HepG2 (cell line): ENCODE results near the gene SDR39U1. TPM values are rescaled to one million over a fixed set of nuclear protein-coding genes. Genes with fewer than 3 reads are reported as not detected.

Source experiments
- ATAC-seq: fragments of 200-7000 bp; cut with Tn5 transposase; 3 replicates; pipeline ENCODE4 v1.9.1; 2020; ENCODE audit warnings: mild to moderate bottlenecking, moderate library complexity
- BruUV-seq: library from RNA; stranded (reverse); fragments of 400-500 nt; replicated peaks from 2 replicates; lab custom pipeline; 2021; lab: Mats Ljungman, UMichigan
- CTCF ChIA-PET: fragments of 300-600 bp; formaldehyde crosslinking; extraction: SDS; loops from one replicate; lab custom pipeline; 2021; ENCODE audit warnings: low total read pairs, inconsistent platforms, low intra/inter-chr PET ratio; lab: Yijun Ruan, JAX
- POLR2A ChIA-PET: fragments of 350-600 bp; sonication (Branson Sonifier 250); formaldehyde crosslinking; loops from one replicate; lab custom pipeline; 2020; ENCODE audit warnings: antibody characterized with exemption, inconsistent platforms; lab: Yijun Ruan, JAX
- DNase-seq: peaks from one replicate; pipeline ENCODE4 v3.0.0-alpha.2; 2015; ENCODE audit warnings: low spot score
- FAIRE-seq: peaks from 3 replicates; lab custom pipeline; 2011; peaks lifted over from hg19 to GRCh38; lab: Jason Lieb, UNC
- H2AFZ ChIP-seq: one replicate; pipeline ENCODE4 v1.6.1; 2011; ENCODE audit warnings: low read length, inconsistent platforms
- H3K27ac ChIP-seq: fragments of 300-600 bp; 3 replicates; pipeline ENCODE4 v1.8.0; 2011; ENCODE audit warnings: mixed run types, mild to moderate bottlenecking, mixed read lengths, low read length, inconsistent platforms; ENCODE audit not compliant: insufficient read depth; ENCODE audit errors: extremely low read length
- H3K27me3 ChIP-seq, 2 experiments: fragments of 200-600 bp in 1 of 2; 2 replicates in 1 of 2; 3 replicates in 1 of 2; pipeline versions ENCODE4 v1.6.0 to v1.8.0; 2011; ENCODE audit warnings: low read length in 2 of 2, mild to moderate bottlenecking in 2 of 2, moderate library complexity in 2 of 2, inconsistent platforms in 1 of 2; ENCODE audit not compliant: insufficient read depth in 2 of 2, control insufficient read depth in 1 of 2
- H3K36me3 ChIP-seq, 2 experiments: fragments of 200-600 bp in 1 of 2; replicated peaks in 1 of 2; 2 replicates in 1 of 2; 3 replicates in 1 of 2; pipeline versions ENCODE4 v1.5.1 to v1.8.0; 2011; ENCODE audit warnings: low read length in 2 of 2, inconsistent platforms in 1 of 2; ENCODE audit not compliant: insufficient read depth in 2 of 2, control insufficient read depth in 1 of 2
- H3K4me1 ChIP-seq: 2 replicates; pipeline ENCODE4 v1.5.1; 2012; ENCODE audit warnings: low read length, inconsistent platforms; ENCODE audit not compliant: insufficient read depth
- H3K4me2 ChIP-seq: 2 replicates; pipeline ENCODE4 v1.6.0; 2011; ENCODE audit warnings: low read depth, low read length, inconsistent platforms
- H3K4me3 ChIP-seq, 3 experiments: fragments of 200-600 bp in 1 of 3; sonication (generic), shearing (Covaris generic) in 1 of 3; replicated peaks in 1 of 3; 2 replicates each; pipeline ENCODE4 v1.5.1; 2011 to 2016; ENCODE audit warnings: low read length in 3 of 3, inconsistent platforms in 2 of 3, low read depth in 2 of 3, mild to moderate bottlenecking in 2 of 3, control low read depth in 1 of 3, mixed read lengths in 1 of 3; ENCODE audit not compliant: insufficient read depth in 1 of 3
- H3K79me2 ChIP-seq: one replicate; pipeline ENCODE4 v1.6.1; 2011; ENCODE audit warnings: low read length, inconsistent platforms; ENCODE audit not compliant: insufficient read depth
- H3K9ac ChIP-seq: 2 replicates; pipeline ENCODE4 v1.6.0; 2011; ENCODE audit warnings: mild to moderate bottlenecking, low read depth, low read length, inconsistent platforms; ENCODE audit not compliant: insufficient read depth
- H3K9me3 ChIP-seq: 2 replicates; pipeline ENCODE4 v1.5.1; 2012; ENCODE audit warnings: mild to moderate bottlenecking, low read length
- H4K20me1 ChIP-seq: 2 replicates; pipeline ENCODE4 v1.6.0; 2011; ENCODE audit warnings: inconsistent platforms, mild to moderate bottlenecking, low read length, moderate library complexity; ENCODE audit not compliant: insufficient read depth
- MTF2 ChIP-seq: sonication (generic); formaldehyde crosslinking; IDR thresholded peaks from 2 replicates; pipeline ENCODE4 v1.5.0; 2020; ENCODE audit warnings: missing genetic modification reagents, borderline replicate concordance
- NR2C2 ChIP-seq: sonication (generic); formaldehyde crosslinking; IDR thresholded peaks from 2 replicates; pipeline ENCODE4 v1.4.0; 2020; ENCODE audit warnings: missing genetic modification reagents, mild to moderate bottlenecking, moderate library complexity, borderline replicate concordance
- POGZ ChIP-seq: sonication (generic); formaldehyde crosslinking; IDR thresholded peaks from 2 replicates; pipeline ENCODE4 v1.4.0; 2020; ENCODE audit warnings: mild to moderate bottlenecking, missing genetic modification reagents
- TAF15 ChIP-seq: fragments of 200-400 bp; formaldehyde crosslinking; IDR thresholded peaks from one replicate; pipeline ENCODE4 v1.6.1; 2018; ENCODE audit warnings: mild to moderate bottlenecking, low read depth, low read length; ENCODE audit not compliant: poor library complexity, severe bottlenecking
- ZNF136 ChIP-seq: sonication (generic); formaldehyde crosslinking; IDR thresholded peaks from 2 replicates; pipeline ENCODE4 v1.8.1; 2022; ENCODE audit warnings: low read depth, mild to moderate bottlenecking, moderate library complexity, missing genetic modification reagents
- ZNF296 ChIP-seq: sonication (generic); formaldehyde crosslinking; conservative IDR thresholded peaks from 2 replicates; pipeline ENCODE4 v1.5.0; 2020; ENCODE audit warnings: mild to moderate bottlenecking, missing genetic modification reagents
- ZNF326 ChIP-seq: sonication (generic); formaldehyde crosslinking; IDR thresholded peaks from 2 replicates; pipeline ENCODE4 v1.4.0; 2020; ENCODE audit warnings: missing genetic modification reagents, borderline replicate concordance
- ZNF354B ChIP-seq: sonication (generic); formaldehyde crosslinking; IDR thresholded peaks from 2 replicates; pipeline ENCODE4 v1.8.0; 2022; ENCODE audit warnings: mild to moderate bottlenecking, missing genetic modification reagents
- ZNF382 ChIP-seq: sonication (generic); formaldehyde crosslinking; IDR thresholded peaks from 2 replicates; pipeline ENCODE4 v1.5.0; 2020; ENCODE audit warnings: missing genetic modification reagents, mild to moderate bottlenecking, borderline replicate concordance
- ZNF563 ChIP-seq: sonication (generic); formaldehyde crosslinking; IDR thresholded peaks from 2 replicates; pipeline ENCODE4 v1.8.0; 2022; ENCODE audit warnings: mild to moderate bottlenecking, moderate library complexity, missing genetic modification reagents
- ZNF781 ChIP-seq: sonication (generic); formaldehyde crosslinking; IDR thresholded peaks from 2 replicates; pipeline ENCODE4 v1.5.1; 2020; ENCODE audit warnings: borderline replicate concordance, mild to moderate bottlenecking, missing genetic modification reagents; ENCODE audit errors: not compliant biosample characterization
- WGBS: methylation state at CpG from one replicate; pipeline ENCODE4 v1.1.6; 2017; ENCODE audit warnings: low lambda C conversion rate; 5-methylcytosine and 5-hydroxymethylcytosine counted together
- in situ Hi-C: cut with HindIII; loops from 2 replicates; pipeline ENCODE4 v1.10.0; 2017; ENCODE audit warnings: low pct_unique_long_range_greater_than_20kb; ENCODE audit not compliant: extremely low pct_ligation_motif_present
- intact Hi-C: fragments of 100-400 bp; cut with micrococcal nuclease; formaldehyde crosslinking; loops from one replicate; pipeline ENCODE4 v1.10.0; 2022; ENCODE audit not compliant: unreplicated experiment
- polyA plus RNA-seq, 8 experiments: library from polyadenylated mRNA; depleted of rRNA in 3 of 8; stranded (reverse) in 7 of 8; unstranded in 1 of 8; fragments of >200 nt; fragmentation: Illumina TruSeq in 4 of 8; extraction: Trizol in 4 of 8; gene quantifications; 2 replicates each; pipeline versions ENCODE4 v1.2.1 to v1.2.3, GENCODE V29; 2011 to 2016; ENCODE audit warnings: low read depth in 4 of 8, missing spikeins in 1 of 8, mixed read lengths in 1 of 8; ENCODE audit not compliant: insufficient read depth in 1 of 8
- total RNA-seq, 5 experiments: library from RNA; depleted of rRNA; stranded (reverse); fragments of >200 nt; fragmentation: Illumina TruSeq; extraction: Trizol; gene quantifications; 2 replicates each; pipeline ENCODE4 v1.2.3, GENCODE V29; 2016; ENCODE audit warnings: low read depth in 1 of 5
- TF ChIP-seq, protein P1 (sequence below), 2 experiments: IDR thresholded peaks; 2 replicates each; pipeline ENCODE4 v1.6.1; 2011 to 2012; ENCODE audit warnings: low read length in 2 of 2, borderline replicate concordance in 1 of 2, low read depth in 1 of 2, mild to moderate bottlenecking in 1 of 2, moderate library complexity in 1 of 2
- TF ChIP-seq, protein P2 (sequence below): sonication (generic); formaldehyde crosslinking; IDR thresholded peaks from 2 replicates; pipeline ENCODE4 v1.4.0; 2020; ENCODE audit warnings: mild to moderate bottlenecking, missing genetic modification reagents
- TF ChIP-seq, protein P3 (sequence below): sonication (generic); formaldehyde crosslinking; IDR thresholded peaks from 2 replicates; pipeline ENCODE4 v1.5.0; 2020; ENCODE audit warnings: missing genetic modification reagents
- TF ChIP-seq, protein P4 (sequence below): sonication (generic); formaldehyde crosslinking; IDR thresholded peaks from 2 replicates; pipeline ENCODE4 v1.8.0; 2022; ENCODE audit warnings: mild to moderate bottlenecking, missing genetic modification reagents, moderate library complexity

The SDR39U1 gene
- total and polyA plus RNA-seq, 2 of the 13 experiments (the other 11 are each of a cell fraction or from before 2014, with no cell fraction given), result 34.4 to 129 TPM

DNA sequence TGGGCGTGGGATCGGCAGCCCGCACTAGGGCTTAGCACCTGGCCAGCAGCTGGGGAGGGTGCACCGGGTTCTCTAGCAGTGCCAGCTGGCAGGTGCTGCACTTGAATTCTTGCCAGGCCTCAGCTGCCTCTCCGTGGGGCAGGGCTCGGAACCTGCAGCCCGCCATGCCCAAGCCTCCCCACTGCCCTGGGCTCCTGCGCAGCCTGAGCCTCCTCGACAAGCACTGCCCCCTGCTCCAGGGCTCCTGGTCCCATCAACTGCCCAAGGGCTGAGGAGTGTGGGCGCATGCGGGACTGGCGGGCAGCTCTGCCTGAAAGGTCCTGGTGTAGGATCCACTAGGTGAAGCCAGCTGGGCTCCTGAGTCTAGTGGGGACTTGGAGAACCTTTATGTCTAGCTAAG lies 30.6 kb upstream of the SDR39U1 start:
- no peak overlapping the region for H3K27ac ChIP-seq
- H3K9me3 ChIP-seq, result no peaks in the 10 kb centered on the region
- DNase-seq (no peak), FAIRE-seq (no peak), ATAC-seq (no peak; the same call in 2 of the 3 replicates)
- H2AFZ ChIP-seq, result no peak overlapping the region
- ChIA-PET POLR2A (interaction anchor here (1.2 kb wide), 1 partner anchor 31 kb away, joined by 4 read pairs; the partner anchor contains the start of gene SDR39U1), CTCF (no interaction called here)
- no peak overlapping the region for H3K9ac ChIP-seq
- 65% methylated on average over 11 of the region's 12 CpGs for WGBS
- in situ Hi-C loops, result no loop called here
- H3K4me2 ChIP-seq, result no peak overlapping the region
- BruUV-seq, result no TSS peak
- no peaks in the 10 kb centered on the region for H3K79me2 ChIP-seq
- no peak overlapping the region for H3K4me3 ChIP-seq
- no peaks in the 10 kb centered on the region for H3K36me3 ChIP-seq
- H3K27me3 ChIP-seq, result no peaks in the 10 kb centered on the region
- no peaks in the 10 kb centered on the region for H3K4me1 ChIP-seq
- intact Hi-C loops, result no loop called here
- H4K20me1 ChIP-seq, result no peaks in the 10 kb centered on the region
- TF ChIP-seq ZNF326 (CRISPR knock-in tag), result no peak
- TF ChIP-seq ZNF354B (CRISPR knock-in tag), result no peak
- TF ChIP-seq, protein P1, sequence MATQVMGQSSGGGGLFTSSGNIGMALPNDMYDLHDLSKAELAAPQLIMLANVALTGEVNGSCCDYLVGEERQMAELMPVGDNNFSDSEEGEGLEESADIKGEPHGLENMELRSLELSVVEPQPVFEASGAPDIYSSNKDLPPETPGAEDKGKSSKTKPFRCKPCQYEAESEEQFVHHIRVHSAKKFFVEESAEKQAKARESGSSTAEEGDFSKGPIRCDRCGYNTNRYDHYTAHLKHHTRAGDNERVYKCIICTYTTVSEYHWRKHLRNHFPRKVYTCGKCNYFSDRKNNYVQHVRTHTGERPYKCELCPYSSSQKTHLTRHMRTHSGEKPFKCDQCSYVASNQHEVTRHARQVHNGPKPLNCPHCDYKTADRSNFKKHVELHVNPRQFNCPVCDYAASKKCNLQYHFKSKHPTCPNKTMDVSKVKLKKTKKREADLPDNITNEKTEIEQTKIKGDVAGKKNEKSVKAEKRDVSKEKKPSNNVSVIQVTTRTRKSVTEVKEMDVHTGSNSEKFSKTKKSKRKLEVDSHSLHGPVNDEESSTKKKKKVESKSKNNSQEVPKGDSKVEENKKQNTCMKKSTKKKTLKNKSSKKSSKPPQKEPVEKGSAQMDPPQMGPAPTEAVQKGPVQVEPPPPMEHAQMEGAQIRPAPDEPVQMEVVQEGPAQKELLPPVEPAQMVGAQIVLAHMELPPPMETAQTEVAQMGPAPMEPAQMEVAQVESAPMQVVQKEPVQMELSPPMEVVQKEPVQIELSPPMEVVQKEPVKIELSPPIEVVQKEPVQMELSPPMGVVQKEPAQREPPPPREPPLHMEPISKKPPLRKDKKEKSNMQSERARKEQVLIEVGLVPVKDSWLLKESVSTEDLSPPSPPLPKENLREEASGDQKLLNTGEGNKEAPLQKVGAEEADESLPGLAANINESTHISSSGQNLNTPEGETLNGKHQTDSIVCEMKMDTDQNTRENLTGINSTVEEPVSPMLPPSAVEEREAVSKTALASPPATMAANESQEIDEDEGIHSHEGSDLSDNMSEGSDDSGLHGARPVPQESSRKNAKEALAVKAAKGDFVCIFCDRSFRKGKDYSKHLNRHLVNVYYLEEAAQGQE (IDR thresholded peaks at IDR 0.05; ENCODE audit: borderline replicate concordance in 1 of 2, low read depth in 1 of 2, low read length in 2 of 2), result no peak
- TF ChIP-seq ZNF136 (CRISPR knock-in tag), result no peak
- TF ChIP-seq, protein P2, sequence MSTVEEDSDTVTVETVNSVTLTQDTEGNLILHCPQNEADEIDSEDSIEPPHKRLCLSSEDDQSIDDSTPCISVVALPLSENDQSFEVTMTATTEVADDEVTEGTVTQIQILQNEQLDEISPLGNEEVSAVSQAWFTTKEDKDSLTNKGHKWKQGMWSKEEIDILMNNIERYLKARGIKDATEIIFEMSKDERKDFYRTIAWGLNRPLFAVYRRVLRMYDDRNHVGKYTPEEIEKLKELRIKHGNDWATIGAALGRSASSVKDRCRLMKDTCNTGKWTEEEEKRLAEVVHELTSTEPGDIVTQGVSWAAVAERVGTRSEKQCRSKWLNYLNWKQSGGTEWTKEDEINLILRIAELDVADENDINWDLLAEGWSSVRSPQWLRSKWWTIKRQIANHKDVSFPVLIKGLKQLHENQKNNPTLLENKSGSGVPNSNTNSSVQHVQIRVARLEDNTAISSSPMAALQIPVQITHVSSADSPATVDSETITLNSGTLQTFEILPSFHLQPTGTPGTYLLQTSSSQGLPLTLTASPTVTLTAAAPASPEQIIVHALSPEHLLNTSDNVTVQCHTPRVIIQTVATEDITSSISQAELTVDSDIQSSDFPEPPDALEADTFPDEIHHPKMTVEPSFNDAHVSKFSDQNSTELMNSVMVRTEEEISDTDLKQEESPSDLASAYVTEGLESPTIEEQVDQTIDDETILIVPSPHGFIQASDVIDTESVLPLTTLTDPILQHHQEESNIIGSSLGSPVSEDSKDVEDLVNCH (CRISPR knock-in tag), result no peak
- TF ChIP-seq ZNF781 (CRISPR knock-in tag), result no peak
- TF ChIP-seq TAF15, result no peak
- TF ChIP-seq, protein P3, sequence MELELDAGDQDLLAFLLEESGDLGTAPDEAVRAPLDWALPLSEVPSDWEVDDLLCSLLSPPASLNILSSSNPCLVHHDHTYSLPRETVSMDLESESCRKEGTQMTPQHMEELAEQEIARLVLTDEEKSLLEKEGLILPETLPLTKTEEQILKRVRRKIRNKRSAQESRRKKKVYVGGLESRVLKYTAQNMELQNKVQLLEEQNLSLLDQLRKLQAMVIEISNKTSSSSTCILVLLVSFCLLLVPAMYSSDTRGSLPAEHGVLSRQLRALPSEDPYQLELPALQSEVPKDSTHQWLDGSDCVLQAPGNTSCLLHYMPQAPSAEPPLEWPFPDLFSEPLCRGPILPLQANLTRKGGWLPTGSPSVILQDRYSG (CRISPR knock-in tag), result no peak
- TF ChIP-seq MTF2, result no peak
- no peak for TF ChIP-seq ZNF296
- TF ChIP-seq, protein P4, sequence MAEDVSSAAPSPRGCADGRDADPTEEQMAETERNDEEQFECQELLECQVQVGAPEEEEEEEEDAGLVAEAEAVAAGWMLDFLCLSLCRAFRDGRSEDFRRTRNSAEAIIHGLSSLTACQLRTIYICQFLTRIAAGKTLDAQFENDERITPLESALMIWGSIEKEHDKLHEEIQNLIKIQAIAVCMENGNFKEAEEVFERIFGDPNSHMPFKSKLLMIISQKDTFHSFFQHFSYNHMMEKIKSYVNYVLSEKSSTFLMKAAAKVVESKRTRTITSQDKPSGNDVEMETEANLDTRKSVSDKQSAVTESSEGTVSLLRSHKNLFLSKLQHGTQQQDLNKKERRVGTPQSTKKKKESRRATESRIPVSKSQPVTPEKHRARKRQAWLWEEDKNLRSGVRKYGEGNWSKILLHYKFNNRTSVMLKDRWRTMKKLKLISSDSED (CRISPR knock-in tag), result no peak
- no peak for TF ChIP-seq ZNF563
- TF ChIP-seq NR2C2 (CRISPR knock-in tag), result no peak
- no peak for TF ChIP-seq ZNF382
- TF ChIP-seq POGZ (CRISPR knock-in tag), result no peak
